Testis (tissue), 2 donors: ENCODE data around the gene CD24.

ENCODE experiments used
- POLR2A ChIP-seq: fragments of 450-650 bp; IDR thresholded peaks from one replicate; pipeline ENCODE4 v1.6.1; 2017; ENCODE audit warnings: antibody characterized with exemption, mild to moderate bottlenecking, moderate library complexity
- TF ChIP-seq, protein P1 (sequence below), 3 experiments: fragments of 450-650 bp in 2 of 3; fragments of 200-600 bp in 1 of 3; sonication (generic) in 1 of 3; IDR thresholded peaks; one replicate each; pipeline ENCODE4 v1.5.1; 2016 to 2019; ENCODE audit warnings: antibody characterized with exemption in 3 of 3, mild to moderate bottlenecking in 2 of 3, moderate library complexity in 1 of 3

DNA sequence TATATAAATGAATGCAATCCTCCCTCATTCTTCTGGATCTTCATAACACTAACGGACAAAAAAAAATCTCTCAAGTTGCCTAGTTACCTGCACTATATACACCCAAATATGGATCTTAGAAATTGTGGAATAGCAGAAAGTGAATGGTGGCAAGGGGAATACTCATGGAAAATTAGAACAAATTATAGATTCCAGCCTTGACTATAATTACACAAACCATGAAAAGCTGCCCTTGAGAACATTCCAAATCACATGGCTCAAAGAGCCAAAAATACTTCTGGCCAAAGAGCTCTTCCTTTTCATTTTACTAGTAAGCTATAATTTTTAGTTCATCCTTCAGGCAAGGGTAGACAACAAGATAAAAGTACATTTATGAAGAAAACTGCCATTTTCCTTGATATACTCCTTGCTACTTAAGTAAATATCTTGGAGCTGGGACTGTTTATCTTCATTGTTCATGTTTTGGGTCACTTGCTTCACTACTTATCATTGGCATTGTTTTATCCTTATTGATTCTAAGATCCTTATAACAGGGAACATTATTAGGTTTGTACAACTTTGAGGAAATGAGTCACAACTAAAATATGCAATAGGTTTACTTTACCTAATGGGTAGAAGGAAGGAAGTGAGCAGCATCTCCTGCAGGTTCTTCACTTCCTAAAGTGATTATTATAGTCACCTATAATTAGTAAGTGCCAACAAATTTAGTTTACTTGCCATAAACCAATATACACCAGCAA lies 47.1 kb upstream of the CD24 start:
- TF ChIP-seq, protein P1, sequence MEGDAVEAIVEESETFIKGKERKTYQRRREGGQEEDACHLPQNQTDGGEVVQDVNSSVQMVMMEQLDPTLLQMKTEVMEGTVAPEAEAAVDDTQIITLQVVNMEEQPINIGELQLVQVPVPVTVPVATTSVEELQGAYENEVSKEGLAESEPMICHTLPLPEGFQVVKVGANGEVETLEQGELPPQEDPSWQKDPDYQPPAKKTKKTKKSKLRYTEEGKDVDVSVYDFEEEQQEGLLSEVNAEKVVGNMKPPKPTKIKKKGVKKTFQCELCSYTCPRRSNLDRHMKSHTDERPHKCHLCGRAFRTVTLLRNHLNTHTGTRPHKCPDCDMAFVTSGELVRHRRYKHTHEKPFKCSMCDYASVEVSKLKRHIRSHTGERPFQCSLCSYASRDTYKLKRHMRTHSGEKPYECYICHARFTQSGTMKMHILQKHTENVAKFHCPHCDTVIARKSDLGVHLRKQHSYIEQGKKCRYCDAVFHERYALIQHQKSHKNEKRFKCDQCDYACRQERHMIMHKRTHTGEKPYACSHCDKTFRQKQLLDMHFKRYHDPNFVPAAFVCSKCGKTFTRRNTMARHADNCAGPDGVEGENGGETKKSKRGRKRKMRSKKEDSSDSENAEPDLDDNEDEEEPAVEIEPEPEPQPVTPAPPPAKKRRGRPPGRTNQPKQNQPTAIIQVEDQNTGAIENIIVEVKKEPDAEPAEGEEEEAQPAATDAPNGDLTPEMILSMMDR (IDR thresholded peaks at IDR 0.05), result no peak
- TF ChIP-seq POLR2A, result no peak
